IMR-90 (cell line): ENCODE results near the gene HDAC10.

Experiments
- BHLHE40 ChIP-seq: fragments of 150-350 bp; IDR thresholded peaks from 2 replicates; pipeline ENCODE4 v1.6.1; 2016; ENCODE audit warnings: mild to moderate bottlenecking, low read depth, low read length
- CEBPB ChIP-seq: IDR thresholded peaks from 2 replicates; pipeline ENCODE4 v1.6.1; 2012; ENCODE audit warnings: low read depth, low read length, improper control_type of control experiment
- CHD1 ChIP-seq: IDR thresholded peaks from 2 replicates; pipeline ENCODE4 v1.6.1; 2012; ENCODE audit warnings: low read depth, low read length, improper control_type of control experiment
- CTCF ChIP-seq: conservative IDR thresholded peaks from 2 replicates; pipeline ENCODE4 v1.5.1; 2012; ENCODE audit warnings: mild to moderate bottlenecking, low read depth, low read length, improper control_type of control experiment
- MAFK ChIP-seq: IDR thresholded peaks from 2 replicates; pipeline ENCODE4 v1.6.1; 2012; ENCODE audit warnings: low read depth, low read length, improper control_type of control experiment
- MXI1 ChIP-seq: IDR thresholded peaks from 2 replicates; pipeline ENCODE4 v1.6.1; 2012; ENCODE audit warnings: low read depth, mild to moderate bottlenecking, low read length, moderate library complexity, borderline replicate concordance
- POLR2A ChIP-seq: IDR thresholded peaks from 2 replicates; pipeline ENCODE4 v1.6.1; 2012; ENCODE audit warnings: mild to moderate bottlenecking, low read depth, low read length
- RAD21 ChIP-seq: IDR thresholded peaks from 2 replicates; pipeline ENCODE4 v1.6.1; 2012; ENCODE audit warnings: low read length, improper control_type of control experiment
- RCOR1 ChIP-seq: IDR thresholded peaks from 2 replicates; pipeline ENCODE4 v1.6.1; 2012; ENCODE audit warnings: mild to moderate bottlenecking, low read length, improper control_type of control experiment; ENCODE audit not compliant: insufficient replicate concordance
- RFX5 ChIP-seq: IDR thresholded peaks from 2 replicates; pipeline ENCODE4 v1.8.0; 2012; ENCODE audit warnings: low read depth, mild to moderate bottlenecking, low read length, moderate library complexity
- SMC3 ChIP-seq: fragments of 150-350 bp; IDR thresholded peaks from 2 replicates; pipeline ENCODE4 v1.6.1; 2016; ENCODE audit warnings: low read depth, mild to moderate bottlenecking, antibody characterized with exemption, low read length, moderate library complexity
- TF ChIP-seq, protein P1 (sequence below): fragments of 150-350 bp; IDR thresholded peaks from 2 replicates; pipeline ENCODE4 v1.6.1; 2016; ENCODE audit warnings: low read depth, mild to moderate bottlenecking, low read length, moderate library complexity, borderline replicate concordance

DNA sequence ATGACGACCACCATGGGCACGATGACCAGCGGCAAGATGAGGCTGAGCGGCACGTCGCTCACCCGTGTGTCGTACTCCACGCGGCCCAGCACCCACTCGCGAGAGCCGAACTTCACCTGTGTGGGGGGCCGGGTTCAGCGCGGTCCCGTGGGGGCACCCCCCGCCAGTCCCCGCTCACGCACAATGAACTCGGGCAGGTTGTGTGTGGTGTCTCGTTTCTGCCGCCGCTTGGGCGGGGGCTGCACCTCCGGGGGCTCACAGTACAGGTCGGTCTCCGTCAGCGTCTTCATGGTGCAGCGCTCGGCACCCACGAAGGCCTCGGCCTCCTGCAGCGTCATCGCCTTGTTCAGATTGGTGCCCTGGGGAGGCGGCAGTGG, 30.3 kb upstream of the HDAC10 start:
- TF ChIP-seq CTCF: no peak
- TF ChIP-seq CHD1: no peak
- TF ChIP-seq POLR2A: no peak
- no peak for TF ChIP-seq CEBPB
- no peak for TF ChIP-seq MAFK
- no peak for TF ChIP-seq RAD21
- TF ChIP-seq BHLHE40: no peak
- no peak for TF ChIP-seq MXI1
- no peak for TF ChIP-seq SMC3
- TF ChIP-seq RFX5: no peak
- TF ChIP-seq, protein P1, sequence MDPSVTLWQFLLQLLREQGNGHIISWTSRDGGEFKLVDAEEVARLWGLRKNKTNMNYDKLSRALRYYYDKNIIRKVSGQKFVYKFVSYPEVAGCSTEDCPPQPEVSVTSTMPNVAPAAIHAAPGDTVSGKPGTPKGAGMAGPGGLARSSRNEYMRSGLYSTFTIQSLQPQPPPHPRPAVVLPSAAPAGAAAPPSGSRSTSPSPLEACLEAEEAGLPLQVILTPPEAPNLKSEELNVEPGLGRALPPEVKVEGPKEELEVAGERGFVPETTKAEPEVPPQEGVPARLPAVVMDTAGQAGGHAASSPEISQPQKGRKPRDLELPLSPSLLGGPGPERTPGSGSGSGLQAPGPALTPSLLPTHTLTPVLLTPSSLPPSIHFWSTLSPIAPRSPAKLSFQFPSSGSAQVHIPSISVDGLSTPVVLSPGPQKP: no peak
- TF ChIP-seq RCOR1: no peak
